HG03378 (cell line): ENCODE data around the gene TXNDC5.
"Not testable (repeated sequence)": the region's sequence is repeated elsewhere in the genome, so short reads cannot be mapped to it uniquely, and the experiment has no call there.

ENCODE experiments used
- ATAC-seq: cut with Tn5 transposase; IDR thresholded peaks from one replicate; pipeline ENCODE4 v1.9.1; 2021; ENCODE audit warnings: mild to moderate bottlenecking, moderate library complexity; ENCODE audit not compliant: unreplicated experiment

The TXNDC5 gene

GRCh38 chr6:7897461-7898192 lies 13.0 kb downstream of the TXNDC5 start:
- no peak for ATAC-seq

DNA sequence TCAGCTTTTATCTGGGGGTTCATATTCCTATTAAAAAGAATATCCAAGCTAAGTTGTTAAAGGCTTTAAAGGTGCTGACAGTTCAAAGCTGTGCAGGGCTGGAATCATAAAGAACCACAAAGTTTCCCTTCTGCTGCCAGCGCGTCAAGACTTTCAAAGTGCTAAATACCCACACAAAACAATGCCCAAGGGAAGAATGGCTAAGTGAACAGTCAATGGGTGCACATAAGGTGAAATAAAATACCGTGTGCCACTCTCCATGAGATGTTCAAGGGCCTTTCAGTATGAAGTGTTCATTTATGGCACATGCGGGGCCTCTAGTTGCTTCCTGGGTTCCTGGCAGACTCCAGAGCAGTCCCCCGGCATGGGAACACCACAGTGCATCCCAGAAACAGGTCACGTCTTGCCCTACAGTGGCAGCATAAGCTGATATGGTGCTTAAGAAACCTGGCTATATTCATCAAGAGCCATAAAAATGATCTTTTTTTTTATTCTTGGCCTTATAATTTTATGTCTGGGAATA lies 14.1 kb downstream of the TXNDC5 start:
- ATAC-seq, result no peak

DNA sequence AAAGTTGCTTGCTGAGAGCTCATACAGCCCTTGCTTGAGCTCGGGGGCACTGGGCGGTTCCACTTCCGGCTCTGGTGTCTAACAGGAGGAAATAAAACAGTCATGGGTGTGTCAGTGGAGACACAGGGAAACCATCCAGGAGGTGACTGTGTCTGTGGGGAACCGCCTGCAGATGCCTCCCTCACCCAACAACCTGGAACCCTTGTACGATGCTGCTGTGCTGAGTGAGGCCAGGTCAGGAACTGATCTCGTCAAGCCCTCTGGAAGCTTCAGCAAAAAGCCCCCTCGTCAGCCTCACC lies 15.5 kb downstream of the TXNDC5 start:
- no peak for ATAC-seq

DNA sequence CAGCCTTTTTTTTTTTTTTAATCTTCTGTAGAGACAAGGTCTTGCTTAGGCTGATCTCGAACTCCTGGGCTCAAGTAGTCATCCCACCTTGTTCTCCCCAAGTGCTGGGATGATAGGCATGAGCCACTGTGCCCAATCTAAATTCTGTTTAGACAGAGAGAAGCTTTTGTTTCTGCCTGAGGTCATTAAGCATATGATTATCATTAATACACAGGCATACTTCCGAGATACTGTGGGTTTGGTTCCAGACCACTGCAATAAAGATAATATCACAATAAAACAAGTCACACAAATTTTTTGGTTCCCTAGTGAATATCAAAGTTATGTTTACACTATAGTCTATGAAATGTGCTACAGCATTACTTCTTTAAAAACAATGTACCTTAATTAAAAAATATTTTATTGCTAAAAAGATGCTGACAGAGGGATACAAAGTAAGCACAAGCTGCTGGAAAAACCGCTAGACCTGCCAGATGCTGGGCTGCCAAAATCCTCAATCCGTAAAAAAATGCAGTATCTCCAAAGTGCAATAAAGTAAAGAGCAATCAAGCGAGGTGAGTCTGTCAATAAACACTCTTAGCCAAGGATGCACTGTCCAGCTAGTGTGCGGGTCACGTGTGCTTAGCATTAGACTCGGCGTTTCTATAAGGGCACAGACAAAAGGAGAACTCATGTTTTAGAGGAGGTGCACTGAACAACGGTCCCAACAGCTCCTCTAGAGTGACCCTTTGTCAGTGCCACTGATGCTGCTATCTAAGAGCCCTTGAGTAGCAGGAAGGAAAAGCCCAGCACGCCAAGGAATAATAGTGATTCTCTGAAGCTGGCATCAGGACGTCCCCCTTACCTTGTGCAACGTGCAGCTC lies 16.1 kb downstream of the TXNDC5 start:
- no peak for ATAC-seq

DNA sequence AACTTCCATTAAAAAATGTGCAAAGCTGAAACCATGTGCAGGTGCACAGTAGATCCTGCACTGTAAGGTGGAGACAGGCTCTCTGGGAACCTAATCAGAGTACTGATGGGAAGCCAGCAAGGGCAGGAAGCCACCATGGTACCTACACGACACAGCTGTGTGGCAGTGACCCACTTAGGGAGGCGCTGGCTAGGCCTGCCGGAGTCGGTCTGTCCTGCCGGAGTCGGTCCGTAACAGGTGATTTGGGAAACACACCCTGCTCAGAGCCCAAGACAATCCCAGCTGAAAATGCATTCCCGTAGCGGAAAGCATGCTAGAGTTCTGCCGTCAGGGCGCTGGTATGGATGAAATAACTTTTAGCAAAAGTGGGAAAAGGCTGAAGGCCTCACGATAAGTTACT lies 17.2 kb downstream of the TXNDC5 start:
- ATAC-seq, result no peak

- ATAC-seq, result not testable (repeated sequence)
Measured at GRCh38 chr6:7892367-7892766, 18.2 kb downstream of the TXNDC5 start.

DNA sequence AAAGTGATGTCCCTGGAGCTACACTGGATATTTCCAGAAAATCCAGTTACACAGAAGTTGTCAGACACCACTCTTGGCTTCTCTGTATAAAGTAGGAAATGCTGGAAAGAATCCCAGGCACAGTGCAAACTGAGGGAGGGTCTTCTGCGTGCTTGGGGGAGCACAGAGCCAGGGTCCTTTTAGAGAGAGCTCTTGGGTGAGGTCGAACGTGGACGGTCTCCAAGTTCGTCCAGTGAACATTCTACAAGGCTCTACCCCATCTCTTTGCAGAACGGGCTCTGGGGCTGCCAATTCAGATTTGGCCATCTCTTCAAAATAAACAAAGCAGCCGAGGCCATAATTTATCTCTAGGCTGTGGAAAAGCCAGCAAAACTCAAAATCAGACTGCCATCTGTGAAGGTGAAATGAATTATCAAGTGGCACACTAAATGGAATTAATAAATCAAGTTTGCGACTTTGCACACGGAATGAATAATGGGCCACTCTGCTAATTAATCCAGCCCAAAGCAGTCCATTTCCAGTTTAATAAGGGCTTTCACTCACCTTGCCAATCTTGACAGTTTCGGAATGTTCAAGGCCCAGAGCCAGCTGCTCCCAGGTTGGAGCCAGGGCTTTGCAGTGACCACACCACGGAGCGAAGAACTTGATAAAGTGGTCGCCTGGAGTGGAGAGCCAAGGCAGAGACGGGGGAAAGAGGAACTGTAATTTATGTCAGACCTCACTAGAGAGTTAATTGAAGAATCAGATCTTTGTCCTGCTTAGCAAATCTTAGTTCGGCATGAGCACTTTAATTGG lies 19.3 kb downstream of the TXNDC5 start:
- no peak for ATAC-seq

DNA sequence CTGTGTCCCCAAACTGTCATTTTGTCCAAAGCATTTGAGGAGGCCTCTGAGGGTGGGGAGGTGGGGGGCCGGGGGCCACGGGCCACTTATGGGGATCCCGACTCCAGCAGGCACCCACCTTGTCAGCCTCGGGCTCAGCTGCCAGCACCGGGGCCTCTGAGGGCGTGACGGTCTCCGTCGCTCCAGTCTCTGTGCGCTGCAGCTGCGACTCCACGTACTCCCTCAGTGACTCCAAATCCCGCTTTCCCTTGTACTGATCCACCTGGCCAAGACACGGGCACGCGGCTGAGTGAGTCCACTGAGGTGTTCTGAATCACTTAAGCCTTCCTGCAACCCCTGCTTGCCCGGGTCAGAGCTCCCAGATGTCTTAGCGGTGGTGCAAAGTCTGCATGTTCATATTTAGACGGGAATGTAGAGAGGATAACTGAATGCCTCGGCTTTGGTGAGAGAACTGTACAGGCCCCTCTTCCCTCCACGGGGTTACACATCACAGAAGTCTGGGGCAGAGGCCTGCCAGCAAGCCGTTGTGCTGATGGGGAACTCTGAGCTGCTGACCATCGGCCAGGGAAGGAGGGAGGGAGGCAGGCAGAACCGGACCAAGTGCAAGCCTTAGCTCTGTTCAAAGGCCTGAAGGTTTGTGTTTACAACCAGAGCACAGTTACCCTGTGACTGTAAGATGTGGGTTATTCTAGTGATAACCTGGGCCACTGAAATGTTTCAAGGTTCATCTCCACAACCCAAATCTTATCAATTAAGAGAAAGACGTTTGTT lies 21.8 kb downstream of the TXNDC5 start:
- no peak for ATAC-seq

DNA sequence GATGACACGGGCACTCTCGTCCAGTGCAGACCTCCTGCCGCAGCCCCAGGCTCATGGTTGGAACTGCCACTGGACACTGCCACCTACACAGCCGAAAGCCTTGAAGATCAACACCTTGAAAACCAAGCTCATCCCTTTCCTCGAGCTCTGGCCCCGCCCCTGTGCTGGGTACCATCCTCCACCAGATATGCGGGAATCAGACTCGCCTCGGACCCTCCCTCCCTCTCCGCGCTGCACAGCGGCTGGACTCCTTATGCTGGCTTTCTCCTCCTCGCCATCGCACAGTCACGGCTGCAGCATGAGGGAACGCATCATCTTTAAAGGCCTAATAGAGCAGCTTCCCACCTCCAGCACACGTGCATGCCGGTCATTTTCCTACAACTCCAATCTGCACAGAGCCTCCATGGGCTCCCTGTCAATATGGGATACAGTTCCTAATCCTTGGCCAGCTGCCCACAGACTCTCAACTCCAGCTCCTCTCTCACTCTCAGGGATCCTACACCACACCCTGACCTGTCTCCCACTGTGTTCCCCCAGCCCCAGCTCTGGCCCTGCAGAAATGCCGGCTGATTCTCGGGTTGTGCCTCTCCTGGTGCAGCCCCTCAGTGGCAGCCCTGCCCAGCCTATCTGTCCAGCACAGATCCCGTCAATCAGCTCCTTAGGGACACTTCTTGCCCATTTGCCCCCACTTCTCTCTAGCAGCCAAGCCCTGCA lies 23.2 kb downstream of the TXNDC5 start:
- ATAC-seq, result no peak

DNA sequence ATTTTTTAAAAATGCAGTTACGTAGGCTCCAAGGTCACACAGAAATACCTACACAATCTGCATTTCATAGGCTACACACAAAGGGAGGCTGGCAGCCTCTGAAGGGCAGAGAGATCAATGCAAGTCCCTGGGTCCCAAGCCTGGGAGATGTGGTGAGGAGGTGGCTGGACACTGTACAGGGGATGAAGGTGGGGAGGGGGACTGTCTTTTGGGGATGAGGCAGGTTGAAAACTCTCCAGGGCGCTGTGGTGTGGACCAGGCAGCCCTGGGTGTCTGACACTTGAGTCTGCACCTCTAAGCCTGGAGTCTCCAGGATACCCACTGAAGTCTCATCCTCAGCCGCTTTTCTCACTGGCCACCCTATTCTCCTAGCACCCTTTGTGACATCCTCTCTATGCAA lies 24.5 kb downstream of the TXNDC5 start:
- ATAC-seq, result no peak

DNA sequence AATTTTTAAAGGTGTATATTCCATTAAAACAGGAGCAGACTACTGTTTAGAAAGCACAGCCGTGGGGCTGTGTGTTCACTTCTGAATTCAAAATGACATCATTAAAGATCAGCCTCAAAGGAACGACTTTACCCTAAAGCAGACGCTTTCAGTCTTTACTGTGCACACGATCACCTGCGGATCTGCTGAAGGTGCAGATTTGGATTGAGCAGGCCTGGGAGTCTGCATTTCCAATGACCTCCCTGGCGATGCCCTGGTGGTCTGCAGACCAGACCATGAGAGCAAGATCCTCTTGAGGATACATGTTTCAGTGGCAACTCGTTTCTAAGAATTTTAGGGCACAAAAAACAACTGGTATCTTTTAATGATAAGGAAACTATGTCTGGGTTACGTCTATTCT lies 27.2 kb downstream of the TXNDC5 start:
- ATAC-seq, result no peak

- ATAC-seq, result no peak
Measured at GRCh38 chr6:7882505-7883257, 27.9 kb downstream of the TXNDC5 start.

DNA sequence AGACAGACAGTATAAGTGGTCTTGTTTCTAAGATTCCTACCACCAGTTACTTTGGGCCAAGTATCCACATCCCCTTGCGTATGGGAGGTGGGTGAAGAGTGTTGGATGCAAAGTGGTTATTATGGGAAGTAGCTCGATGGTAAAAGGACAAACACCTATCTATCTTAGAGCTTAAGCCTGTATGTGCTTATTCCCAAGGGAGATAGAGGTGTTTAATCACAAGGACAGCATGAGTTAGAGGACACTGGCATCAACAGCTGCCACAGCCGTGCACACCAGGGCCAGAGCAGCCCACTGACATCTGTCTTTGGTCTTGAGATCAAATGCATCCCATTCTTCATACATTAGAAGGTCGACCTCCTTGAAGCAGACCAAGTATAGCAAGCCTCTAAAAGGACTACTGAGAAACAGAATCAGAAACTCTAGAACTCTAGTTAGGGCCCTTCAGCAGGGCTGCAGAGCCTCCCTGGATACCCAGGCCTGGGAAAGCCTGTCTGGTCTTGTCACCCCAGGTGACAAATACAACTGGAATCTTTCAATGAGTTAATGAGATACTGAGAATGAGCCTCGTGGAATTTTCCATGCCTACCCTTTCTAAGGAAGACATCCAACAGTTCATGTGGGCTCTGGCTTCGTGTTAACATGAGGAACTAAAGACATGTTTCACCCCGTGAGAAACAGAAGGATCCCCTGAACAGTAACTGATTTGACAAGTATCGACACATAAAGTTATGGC lies 28.7 kb downstream of the TXNDC5 start:
- ATAC-seq, result no peak

DNA sequence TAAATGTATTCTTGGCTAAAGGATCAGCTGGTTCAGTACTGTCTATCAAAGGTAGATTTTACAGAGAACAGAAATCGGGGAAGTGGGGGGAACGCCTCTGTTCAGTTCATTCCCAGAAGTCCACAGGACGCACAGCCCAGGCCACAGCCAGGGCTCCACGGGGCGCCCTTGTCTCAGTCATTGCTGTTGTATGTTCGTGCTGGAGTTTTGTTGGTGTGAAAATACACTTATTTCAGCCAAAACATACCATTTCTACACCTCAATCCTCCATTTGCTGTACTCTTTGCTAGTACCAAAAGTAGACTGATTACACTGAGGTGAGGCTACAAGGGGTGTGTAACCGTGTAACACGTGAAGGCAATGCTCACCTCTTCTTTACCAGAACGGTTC lies 29.9 kb downstream of the TXNDC5 start:
- ATAC-seq, result no peak

DNA sequence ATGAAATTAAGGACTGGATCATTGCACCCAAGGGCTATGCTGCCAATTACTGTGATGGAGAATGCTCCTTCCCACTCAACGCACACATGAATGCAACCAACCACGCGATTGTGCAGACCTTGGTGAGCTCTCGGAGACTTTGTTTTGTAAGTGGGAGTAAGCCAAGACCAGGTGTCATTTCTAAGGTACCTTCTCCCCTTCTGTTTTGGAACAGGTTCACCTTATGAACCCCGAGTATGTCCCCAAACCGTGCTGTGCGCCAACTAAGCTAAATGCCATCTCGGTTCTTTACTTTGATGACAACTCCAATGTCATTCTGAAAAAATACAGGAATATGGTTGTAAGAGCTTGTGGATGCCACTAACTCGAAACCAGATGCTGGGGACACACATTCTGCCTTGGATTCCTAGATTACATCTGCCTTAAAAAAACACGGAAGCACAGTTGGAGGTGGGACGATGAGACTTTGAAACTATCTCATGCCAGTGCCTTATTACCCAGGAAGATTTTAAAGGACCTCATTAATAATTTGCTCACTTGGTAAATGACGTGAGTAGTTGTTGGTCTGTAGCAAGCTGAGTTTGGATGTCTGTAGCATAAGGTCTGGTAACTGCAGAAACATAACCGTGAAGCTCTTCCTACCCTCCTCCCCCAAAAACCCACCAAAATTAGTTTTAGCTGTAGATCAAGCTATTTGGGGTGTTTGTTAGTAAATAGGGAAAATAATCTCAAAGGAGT lies 30.4 kb downstream of the TXNDC5 start:
- ATAC-seq, result no peak

- ATAC-seq, result no peak
Measured at GRCh38 chr6:7879579-7879978, 31.0 kb downstream of the TXNDC5 start.

GRCh38 chr6:7879043-7879442 lies 31.5 kb downstream of the TXNDC5 start:
- ATAC-seq, result no peak

DNA sequence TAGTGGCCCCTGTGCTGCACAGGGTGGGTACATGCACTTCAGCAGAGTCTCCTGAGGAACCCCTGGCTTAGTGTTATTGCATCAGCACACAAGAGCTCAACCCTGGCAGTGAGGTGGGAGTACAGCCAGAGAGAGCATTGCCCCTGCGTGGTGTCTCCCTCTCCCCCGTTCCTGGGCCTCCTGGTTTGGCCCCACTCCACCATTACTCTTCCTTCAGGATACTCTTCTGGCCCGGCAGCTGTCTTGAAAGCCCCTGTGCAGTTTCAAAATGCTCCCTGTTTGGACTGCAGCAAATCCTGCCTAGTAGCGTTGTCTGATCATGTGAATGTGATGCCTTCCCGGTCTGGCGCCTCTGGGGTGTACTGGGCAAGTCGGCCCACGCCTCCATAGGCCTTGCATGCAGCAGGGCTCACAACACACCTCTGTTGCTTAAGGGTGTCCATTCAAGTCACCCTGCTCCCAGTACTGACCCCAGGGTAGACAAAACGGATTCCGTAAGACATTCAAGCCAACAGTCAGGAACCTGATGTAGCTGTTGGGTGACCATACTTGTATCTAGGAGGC lies 32.1 kb downstream of the TXNDC5 start:
- no peak for ATAC-seq
